HuH-7 (cell line): ENCODE results near the gene NHS.
A peak's percentile ranks its signal among the peaks of the same experiment; 100 is the strongest.

ENCODE experiments used
- DNase-seq: peaks from one replicate; pipeline ENCODE4 v3.0.0; 2011; ENCODE audit warnings: low spot score

Gene NHS

DNA sequence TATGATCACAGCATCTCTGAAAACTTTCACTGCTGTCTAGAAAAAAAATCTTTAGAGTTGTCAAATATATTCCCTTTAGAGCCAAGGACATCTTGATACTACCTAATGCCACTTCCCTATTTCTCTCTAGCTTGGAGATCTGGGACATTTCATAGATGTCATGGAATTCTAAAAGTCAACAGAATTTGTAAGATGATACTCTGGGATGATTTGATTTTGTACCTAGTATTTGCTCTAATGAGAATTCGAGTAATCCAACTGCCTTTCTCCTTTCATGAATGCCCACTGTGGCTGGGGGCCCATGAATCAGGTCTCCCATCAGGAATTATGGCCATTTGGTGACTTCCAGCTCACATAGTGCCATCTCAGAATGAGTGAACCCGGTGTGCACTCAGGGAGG is 73.2 kb downstream of the NHS start:
- DNase-seq: no peak

DNA sequence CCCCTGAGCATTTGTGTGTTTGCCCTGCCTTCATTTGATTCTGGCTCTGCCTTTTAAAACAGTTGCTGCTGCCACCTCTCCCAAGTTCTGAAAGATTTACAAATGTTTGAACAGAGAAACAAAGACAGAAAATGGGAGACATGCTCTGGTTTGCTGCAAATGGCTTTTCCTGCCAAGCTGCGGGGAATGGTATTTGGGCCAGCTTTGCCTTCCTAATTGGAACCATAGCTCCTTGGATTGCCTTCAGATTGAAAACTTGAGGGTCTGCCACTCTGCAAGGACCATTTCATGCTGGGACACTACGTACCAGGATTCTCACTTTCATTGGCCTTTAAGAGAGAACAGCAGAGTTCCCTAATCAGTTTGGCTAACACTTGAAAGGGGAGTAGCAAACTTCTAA is 74.9 kb downstream of the NHS start:
- DNase-seq: no peak

DNA sequence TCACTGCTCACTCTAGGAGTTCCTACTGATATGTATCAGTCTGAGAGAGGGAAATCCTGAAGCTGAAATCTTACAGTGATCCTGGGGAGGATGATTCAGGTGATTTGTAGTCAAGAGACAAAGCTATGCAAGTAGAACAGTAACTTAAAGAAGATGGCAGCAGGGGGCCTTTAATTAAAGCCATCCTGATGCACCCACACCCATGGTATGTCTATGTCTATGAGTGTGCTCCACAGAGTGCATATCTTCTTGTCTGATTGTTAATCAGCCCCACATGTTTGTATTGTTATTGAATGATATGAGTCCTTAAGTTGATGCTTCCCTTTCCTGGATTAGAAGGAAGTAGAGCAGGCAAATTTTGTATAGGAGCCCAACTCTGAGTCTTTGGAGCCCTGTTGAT is 78.8 kb downstream of the NHS start:
- DNase-seq: no peak

DNA sequence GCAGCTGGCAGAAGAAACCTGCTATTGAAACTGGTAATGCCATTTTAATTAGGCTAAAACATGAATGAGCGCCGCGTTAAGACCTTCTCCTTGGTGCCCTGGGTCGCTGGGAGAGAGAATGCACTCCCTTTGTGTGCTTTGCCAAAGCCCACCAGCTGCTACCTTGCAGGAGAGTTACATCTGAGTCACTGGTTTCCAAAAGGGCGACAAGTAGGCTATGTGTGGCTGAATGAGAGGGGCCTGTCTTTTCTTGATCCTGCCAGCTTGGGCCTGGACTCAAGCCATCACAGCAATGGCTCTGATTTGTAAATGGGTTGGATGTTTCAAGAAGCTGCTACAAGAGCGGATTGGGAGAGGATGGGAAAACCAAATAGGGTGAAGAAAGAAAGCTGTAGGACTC is 81.5 kb downstream of the NHS start:
- DNase-seq: no peak

DNA sequence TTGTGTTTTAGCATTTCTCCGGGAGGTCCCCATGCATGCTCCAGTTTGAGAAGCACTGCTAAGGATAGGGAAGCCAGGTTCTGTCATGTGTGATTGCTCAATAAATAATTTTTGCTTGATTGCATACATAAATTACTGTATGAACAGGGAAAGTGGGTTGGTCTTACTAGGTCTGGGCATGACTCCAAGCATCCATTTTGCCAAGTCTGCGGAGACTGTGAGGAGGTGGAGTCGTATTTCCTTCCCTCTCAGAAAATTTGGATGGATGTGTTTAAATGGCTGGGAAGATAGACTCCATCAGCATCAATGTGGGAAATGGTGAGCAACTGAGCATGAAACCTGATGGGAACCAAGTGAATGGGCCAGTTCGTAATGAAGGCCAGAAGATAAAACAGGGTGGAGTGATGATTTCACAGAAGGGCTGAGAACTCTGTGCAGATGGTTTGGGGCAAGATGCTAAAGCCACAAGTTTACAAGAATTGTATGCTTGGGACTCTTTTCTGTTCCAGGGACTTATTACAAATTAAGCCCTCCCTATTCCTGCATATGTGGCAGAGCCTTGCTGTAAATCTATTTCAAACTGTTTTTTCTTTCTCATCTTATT is 84.1 kb downstream of the NHS start:
- no peak for DNase-seq

DNA sequence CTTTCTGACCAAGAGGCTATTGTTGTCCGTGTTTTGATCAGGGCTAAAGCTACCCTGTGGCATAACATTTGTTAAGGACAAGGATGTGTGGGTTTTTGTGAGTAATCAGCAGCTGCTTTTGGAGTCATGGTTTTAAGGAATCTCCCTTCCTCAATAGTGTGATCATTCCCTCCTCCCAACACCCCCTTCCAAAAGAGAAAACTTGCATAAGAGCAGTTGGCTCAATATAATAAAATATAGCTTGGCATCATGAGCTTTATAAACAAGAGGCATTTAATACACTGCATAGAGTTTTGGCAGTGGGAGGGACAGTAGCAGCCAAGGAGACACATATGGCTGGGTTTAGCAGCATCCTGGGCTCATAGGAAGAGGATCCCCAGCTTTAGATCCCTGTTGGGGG is 84.7 kb downstream of the NHS start:
- DNase-seq: no peak

DNA sequence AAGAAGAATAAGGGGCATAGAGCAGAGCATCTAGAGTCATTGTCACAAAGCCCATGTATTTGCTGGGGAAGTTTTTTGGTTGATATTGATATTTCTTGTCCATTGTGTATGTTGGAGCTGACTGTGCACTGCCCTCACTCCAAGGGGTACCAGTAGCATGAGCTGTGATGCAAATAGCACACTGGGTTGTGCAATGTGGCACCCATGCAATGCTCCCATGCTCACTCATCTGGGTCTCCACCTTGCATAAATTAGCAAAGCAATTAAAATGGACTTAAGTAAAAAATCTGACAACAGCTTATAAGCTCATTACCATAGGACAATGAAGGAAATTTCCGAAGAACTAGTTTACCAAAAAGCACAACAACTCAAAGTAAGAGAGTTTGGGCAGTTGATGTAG is 87.9 kb downstream of the NHS start:
- DNase-seq: no peak

DNA sequence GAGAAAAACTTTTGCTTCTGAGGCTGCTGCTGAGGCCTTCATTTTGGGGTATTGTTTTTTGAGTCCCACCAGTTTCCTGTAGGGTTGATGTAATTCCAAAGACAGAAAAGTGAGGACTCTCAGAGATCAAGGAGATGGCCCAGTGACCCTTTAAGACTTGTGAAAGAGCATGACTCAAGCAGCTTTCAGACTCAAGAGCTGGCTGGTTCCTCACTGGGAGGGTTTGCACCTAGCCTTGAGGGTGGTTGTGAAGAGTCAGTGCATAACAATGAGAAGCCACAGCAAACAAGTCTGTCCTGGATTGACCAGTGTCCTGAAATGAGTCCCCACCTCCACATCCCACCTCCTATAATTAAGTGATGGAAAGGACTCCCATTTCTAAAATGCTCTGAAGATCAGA is 89.2 kb downstream of the NHS start:
- no peak for DNase-seq

DNA sequence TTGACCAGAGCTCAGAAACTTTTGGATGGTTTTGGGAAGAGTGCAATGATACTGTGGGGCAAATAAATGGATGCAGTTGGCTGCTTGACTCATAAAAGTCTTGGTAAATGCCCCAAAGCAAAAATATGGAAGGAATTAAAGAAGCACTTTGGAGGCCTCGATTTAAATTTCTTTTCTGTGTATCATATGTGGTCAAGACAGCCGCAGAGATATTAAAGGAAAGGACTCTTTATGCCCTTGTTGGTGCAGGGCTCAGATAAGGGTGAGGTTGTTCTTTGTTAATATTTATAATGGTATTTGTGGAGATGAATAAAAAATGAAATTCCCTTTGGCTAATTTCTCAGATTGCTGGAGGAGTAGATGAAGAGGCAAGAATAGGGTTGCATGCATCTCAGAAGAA is 90.2 kb downstream of the NHS start:
- no peak for DNase-seq

DNA sequence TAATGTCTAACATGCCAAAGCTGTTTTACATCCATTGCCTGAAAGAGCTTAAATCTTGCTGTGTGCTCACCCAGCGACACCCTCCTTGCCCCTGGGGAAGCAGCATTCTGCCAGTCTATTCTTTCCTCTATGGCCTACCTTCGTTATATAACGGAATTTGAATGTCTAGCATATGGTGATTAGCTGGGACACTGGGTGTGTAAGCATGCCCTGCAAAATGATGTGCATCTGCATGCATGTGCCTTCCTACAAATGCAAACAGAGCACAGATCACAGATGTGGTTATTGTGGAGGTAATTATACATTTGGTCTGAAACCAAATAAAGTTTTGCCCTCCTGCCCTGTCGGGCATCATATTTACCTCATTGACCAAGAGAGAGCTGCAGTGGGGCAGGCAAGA is 90.8 kb downstream of the NHS start:
- no peak for DNase-seq

DNA sequence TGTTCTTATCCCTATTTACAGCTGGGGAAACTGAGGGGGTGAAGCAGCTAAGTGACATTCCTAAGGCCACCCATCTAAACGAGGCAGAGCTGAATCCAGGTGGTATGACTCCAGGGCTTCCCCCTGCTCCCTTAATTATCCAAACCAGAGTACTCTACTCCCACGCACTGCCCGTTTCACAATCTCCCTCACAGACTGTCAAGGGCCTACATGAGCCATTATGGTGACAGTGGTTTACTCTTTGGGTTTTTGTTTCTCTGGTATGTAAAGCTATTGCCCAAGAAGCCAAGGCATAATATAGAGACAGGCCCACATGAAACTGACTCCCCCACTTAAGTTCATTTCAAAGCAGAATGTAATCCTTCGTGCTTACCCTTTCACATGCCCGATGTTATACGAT is 95.1 kb downstream of the NHS start:
- no peak for DNase-seq

DNA sequence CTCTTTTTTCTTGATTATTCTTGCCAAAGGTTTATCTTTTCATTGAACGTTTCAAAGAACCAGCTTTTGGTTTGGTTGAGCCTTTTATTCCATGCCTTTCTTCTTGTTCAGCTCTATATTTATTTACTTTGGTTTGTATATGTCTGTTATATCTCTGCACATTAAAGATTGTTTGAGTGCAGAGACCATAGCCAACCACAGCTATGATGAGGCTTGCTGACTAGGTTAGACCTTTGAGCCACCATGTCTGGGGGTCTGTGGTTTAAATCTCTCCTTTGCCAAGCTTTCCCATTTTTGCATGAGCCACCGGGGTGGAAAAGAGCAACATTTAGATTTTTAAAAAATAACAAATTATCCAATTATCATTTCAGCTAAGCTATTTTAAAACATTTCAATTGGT is 96.1 kb downstream of the NHS start:
- DNase-seq: no peak

DNA sequence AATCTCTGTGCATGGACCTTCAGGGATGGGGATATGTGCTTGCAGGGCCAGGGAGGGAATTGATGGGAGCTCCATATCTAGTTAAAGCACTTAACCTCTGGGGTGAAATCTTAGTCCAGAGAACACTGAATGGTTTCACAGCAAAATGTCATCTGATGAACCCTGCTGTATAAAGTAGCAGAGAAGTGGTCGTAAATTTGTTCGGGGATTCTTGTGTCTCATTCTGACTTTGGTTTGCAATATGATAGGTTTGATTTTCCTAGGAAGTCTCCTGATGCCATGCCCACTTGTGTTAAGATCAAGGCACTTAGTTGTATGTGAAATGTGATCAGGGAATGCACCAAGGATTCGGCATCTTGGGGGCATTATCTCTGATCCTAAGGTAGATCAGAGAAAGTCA is 96.9 kb downstream of the NHS start:
- DNase-seq: no peak

DNA sequence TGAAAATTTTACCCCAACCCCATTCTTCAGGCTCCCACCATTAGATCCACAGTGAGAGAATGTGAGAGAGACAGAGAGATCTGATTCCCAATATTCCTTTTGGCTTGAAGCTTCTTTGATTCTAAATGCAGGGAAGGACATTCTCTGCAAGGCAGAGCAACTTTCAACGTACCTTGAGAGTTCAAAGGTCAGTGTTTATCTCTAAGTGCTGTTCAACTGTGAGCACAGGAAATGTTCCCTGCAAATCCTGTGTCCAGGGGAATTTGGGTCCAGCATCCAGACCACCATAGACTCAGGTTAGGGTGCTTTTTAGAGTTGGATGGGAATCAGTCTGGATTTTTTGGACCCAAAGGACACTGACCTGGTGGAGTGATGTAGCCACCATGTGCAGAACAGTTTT is 97.4 kb downstream of the NHS start:
- no peak for DNase-seq

DNA sequence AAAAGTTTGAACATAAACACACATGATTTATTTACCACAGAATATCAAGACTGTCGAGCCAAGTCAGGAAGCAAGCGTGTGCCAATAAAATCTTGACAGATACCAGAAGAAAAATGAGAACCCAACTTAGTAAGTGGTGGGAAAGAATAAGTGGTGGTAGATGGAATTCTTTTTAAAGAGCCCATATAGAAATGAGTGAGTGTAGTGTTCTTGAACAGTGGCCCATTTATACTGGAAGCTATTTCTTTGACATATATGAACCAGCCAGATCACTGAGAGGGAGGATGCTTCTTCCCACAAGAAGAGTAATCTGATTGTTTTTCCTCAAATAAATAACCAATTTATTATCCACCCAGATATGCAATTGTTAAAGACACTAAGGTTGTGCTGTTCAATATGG is 98.0 kb downstream of the NHS start:
- no peak for DNase-seq

DNA sequence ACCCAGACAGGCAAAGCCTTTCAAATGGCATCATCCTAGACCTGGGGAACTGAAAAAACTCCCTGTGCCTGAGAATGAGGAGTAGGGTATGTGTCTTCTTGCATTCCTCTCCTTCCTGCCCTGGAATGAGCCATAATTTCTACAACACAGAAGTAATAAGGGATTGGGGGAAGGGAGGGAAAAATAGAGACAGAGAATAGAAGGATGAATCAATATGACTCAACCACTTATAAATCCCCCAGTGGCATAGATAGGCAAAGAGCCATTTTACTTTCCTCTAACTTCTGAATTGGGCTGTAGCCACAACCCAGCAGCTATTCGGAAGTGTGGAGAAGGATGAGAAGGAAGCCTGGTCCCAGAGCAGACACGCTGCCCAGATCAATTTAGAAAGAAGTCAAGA is 99.9 kb downstream of the NHS start:
- no peak for DNase-seq

DNA sequence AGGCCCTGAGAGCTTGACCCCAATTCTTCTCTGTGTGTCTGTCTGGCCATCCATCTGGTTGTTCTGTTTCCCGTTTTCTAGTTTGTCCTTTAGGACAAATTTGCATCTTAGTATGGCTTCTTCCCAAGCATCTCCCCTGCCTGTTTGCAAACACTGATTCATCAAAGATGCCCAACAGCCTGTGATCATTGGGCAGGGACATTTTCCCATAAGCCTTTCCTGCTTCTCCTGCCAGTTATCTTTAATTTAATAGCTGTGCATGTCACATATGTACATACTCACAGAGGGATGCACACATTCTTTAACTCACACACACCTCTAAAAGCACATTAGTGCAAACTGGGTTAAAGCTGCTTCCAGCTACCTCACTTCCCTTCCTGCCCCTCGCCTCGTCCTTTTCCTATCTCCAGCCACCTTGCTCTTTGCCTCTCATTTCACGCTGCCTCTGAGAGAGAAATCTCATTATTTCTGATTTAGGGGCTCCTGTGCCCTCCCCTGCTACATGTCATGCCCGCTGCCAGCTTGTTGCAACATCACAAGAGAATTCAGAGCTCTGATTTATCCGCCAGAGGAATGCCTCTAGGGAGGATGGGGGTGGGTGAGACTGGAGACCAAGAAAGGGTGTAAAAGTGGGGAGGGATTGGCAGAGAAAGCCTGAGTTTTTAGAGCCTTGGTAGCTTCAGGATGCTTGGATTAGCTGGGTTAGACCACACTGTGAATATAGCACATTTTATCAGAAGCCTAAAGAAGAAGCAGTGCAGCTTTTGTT is 100.6 kb downstream of the NHS start:
- DNase-seq: no peak

DNA sequence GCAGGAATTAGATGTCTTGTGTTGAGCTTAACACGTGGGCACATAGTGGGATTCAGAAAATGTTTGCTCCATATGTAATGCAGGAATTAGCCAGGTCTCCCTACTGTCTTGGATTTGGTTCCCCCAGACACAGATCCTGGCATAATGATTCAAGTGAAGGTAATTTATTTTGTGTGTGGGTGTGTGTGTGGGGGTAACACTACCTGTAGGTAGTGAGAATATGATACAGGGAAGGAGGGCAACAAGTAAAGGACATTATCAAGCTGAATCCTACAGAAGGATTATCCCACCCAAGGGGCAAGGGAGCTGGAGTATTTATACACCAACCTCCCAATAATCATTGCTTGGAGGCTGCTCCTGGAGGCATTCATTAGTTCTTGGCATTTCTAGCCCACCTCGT is 101.4 kb downstream of the NHS start:
- no peak for DNase-seq

DNA sequence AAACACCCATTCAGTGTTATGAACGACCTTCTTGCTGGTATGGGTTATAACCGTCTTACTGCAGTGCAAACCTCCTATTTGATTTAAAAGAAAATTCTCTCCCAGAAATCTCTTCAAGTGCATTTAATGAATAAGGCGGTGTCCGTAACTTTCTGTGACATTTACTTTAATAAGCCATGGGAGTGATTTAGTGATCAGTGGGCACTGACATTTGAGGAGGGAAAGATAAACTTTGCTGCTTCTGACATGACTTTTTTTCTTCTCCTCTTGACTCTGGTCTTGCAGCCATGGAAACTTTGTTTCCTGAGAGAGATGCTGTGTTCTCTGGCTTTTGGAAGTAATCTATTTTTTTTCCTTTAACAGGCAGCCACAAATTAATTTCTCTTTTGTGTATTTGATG is 106.1 kb downstream of the NHS start:
- no peak for DNase-seq

DNA sequence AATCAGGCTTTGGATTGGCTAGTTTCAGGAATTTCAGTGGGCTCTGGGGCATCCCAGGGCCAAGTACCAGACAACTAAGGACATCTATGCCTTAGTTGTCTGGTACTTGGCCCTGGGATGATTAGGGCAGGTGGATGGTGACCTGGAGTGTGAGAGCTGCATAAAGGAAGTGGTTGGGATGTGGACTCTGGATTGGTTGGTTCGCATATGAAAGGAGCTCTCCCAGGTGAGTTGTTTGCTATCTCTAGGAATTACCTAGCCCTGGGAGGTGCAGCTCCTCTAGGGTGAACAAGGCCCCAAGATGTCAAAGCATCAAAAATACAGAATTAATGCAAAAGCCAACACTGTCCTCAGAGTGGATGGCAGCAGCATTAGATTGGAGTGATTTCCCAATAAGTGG is 109.6 kb downstream of the NHS start:
- no peak for DNase-seq

DNA sequence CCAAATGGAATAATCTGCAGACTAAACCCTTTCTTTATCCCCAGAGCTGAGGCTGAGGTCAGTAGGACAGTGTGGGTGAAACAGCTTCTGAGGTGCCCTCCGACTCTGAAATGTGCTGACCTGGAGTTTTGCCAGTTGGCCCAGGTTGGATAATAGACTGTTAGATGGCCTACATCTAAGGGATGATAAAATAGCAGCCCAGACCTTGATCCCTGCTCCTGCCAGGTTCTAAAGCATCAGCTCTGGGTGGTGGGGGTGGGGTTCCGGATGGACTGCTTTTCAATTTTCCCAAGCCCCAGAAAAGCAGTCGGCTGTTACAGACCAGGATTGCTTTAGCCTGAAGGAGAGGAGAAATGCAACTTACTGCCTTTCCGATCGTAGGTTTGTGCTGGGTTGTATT is 110.4 kb downstream of the NHS start:
- no peak for DNase-seq

DNA sequence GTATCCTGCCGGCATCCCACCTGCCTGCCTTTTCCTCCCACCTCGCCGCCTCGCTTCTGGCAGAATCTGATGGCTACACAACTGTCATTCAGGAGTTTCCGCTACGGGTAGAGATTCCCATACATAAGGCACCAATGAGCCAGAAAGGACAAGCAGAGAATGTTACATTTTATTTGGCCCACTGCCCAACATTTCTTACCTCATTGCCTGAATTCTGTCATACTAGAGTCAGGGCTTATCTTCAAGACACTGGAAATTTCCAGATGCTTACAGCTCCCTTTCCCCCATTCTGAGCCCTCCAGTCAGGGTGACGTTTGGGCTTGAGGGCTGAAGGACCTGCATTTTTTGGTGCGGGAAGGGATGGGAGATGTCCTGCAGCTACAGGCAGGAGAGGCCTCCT is 113.0 kb downstream of the NHS start:
- DNase-seq: no peak

DNA sequence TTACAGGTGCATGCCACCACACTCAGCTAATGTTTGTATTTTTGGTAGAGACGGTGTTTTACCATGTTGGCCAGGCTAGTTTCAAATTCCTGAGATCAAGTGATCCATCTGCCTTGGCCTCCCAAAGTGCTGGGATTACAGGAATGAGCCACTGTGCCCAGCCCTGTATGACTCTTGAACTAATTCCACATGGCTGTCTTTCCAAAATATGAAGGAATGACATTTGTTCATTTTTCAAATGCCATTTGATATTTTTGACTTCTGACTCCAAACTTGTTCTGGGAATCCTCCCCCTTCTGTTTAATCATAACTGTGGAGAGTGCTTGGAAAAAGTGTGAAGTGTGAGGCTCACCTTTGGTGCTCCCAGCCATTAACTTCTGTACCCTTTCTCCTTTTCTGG is 119.2 kb downstream of the NHS start:
- DNase-seq: no peak

DNA sequence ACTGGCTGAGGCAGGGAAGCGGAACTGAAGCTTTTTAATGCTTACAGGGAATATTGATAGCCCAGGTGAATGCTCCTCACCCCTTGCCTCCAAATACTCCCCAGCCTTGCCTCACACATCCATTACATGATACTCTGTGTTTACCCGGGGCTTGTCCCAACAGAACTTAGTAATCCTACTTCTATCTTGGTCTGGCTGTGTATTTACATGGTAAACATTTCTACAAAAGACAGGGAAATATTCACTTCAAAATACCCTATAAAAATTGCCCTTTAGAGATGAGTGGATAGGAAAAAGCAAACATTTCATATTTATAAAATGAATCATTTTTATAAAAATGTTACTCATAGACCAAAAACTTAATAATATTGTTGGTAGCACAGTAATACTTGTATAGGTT is 120.1 kb downstream of the NHS start:
- peak; percentile 12 for DNase-seq
